Breast epithelium (tissue), 4 donors: ENCODE measurements around the gene JPH4. TPM values are rescaled to one million over a fixed set of nuclear protein-coding genes. Genes with fewer than 3 reads are reported as not detected.
A peak's percentile ranks its signal among the peaks of the same experiment; 100 is the strongest.

Experiments used
- DNase-seq, 2 donors: peaks; one replicate each; pipeline ENCODE4 v3.0.0-alpha.2; 2019; ENCODE audit warnings: low spot score in 2 of 2
- H3K27ac ChIP-seq, 2 donors: fragments of 200-600 bp; sonication (generic) in 1 of 2; one replicate each; pipeline ENCODE4 v1.5.1; 2016 to 2019; ENCODE audit warnings: mild to moderate bottlenecking in 1 of 2
- H3K27me3 ChIP-seq, 2 donors: fragments of 200-600 bp; sonication (generic) in 1 of 2; one replicate each; pipeline versions ENCODE4 v1.5.1 to v1.6.0; 2017 to 2019; ENCODE audit warnings: control low read depth in 1 of 2, mild to moderate bottlenecking in 1 of 2
- H3K36me3 ChIP-seq: fragments of 200-600 bp; one replicate; pipeline ENCODE4 v1.5.1; 2019
- H3K4me1 ChIP-seq, 2 donors: fragments of 200-600 bp; sonication (generic); one replicate each; pipeline ENCODE4 v1.5.1; 2016 to 2019; ENCODE audit warnings: control low read depth in 1 of 2
- H3K4me3 ChIP-seq, 3 donors: fragments of 200-600 bp; sonication (generic); 1 replicate in 2 of 3; 2 replicates in 1 of 3; pipeline ENCODE4 v1.5.1; 2016 to 2019; ENCODE audit warnings: mild to moderate bottlenecking in 3 of 3, moderate library complexity in 2 of 3
- H3K9me3 ChIP-seq, 2 donors: fragments of 200-600 bp; sonication (generic) in 1 of 2; one replicate each; pipeline ENCODE4 v1.5.1; 2016 to 2019; ENCODE audit warnings: control low read depth in 1 of 2
- POLR2A ChIP-seq: fragments of 450-650 bp; IDR thresholded peaks from one replicate; pipeline ENCODE4 v1.6.1; 2016; ENCODE audit warnings: antibody characterized with exemption, mild to moderate bottlenecking, moderate library complexity
- POLR2AphosphoS5 ChIP-seq, 3 donors: sonication (generic); formaldehyde crosslinking; IDR thresholded peaks; one replicate each; pipeline ENCODE4 v1.6.1; 2017; ENCODE audit warnings: antibody characterized with exemption in 3 of 3
- intact Hi-C: fragments of 100-400 bp; cut with DNase I; formaldehyde crosslinking; loops from one replicate; pipeline ENCODE4 v1.15.1; 2023; ENCODE audit warnings: low total_unique reads
- total RNA-seq, 3 donors: library from RNA; depleted of rRNA; stranded (reverse); fragments of >200 nt; gene quantifications; one replicate each; pipeline ENCODE4 v1.1.0, GENCODE V29; 2016
- TF ChIP-seq, protein P1 (sequence below), 3 donors: fragments of 450-650 bp; IDR thresholded peaks; one replicate each; pipeline ENCODE4 v1.5.1; 2016 to 2017; ENCODE audit warnings: antibody characterized with exemption in 3 of 3, mild to moderate bottlenecking in 3 of 3, moderate library complexity in 3 of 3

Gene JPH4
- total RNA-seq, 3 donors from 2014 or later = 0.66 to 0.96 (median 0.73) TPM

DNA sequence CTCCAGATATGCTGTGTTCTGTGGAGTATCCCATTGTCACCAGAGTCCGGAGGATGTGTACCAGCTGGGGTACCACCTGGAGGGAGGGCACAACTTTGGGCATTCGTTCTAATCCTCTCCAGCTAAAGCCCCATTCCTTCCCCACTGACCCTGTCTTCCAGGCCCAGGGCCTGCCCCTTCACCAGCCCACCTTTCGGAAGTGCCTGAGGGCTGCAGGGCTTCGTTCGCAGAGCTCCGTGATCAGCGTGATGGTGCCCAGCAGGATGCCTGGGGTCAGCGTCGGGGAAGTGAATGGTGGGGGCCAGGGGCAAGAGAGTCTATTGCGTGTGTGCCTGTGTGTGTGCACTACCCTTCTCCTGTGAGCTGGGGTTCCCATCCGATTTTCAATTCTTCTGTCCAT lies 13.0 kb downstream of the JPH4 start:
- no peaks in the 10 kb centered on the region for H3K36me3 ChIP-seq

DNA sequence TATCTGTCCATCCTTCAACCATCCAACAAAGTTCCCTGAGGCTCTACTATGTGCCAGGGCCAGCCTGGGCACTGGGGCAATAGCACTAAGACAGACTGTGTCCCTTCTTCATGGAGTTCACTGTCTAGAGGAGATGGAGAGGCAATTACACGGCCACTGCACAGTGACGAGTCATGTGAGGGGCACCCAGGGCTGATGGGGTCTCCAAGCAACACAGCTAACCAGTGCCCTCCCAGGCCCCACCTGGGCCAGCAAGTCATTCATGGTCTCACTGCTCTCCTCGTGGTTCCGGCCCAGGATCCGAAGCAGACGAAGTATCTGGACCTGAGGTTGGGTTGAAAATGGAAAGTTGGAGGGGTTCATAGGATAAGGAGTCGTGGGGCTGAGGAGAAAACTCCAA lies 13.7 kb downstream of the JPH4 start:
- Histone ChIP-seq H3K36me3 (no peaks in the 10 kb centered on the region), H3K9me3 (no peaks in the 10 kb centered on the region), H3K27ac (no peak overlapping the region), H3K27me3 (no peaks in the 10 kb centered on the region), H3K4me1 (peaks cover 4 to 13% of the 10 kb centered on the region in 2 donors), H3K4me3 (no peak overlapping the region)
- no peak for DNase-seq
- intact Hi-C loops = loop anchor here (5.0 kb wide), 2 partner anchors 88 to 787 kb away; no protein-coding TSS in a partner anchor
- no peak for TF ChIP-seq POLR2AphosphoS5 (IDR thresholded peaks at IDR 0.05)
- TF ChIP-seq POLR2A = no peak
- TF ChIP-seq, protein P1, sequence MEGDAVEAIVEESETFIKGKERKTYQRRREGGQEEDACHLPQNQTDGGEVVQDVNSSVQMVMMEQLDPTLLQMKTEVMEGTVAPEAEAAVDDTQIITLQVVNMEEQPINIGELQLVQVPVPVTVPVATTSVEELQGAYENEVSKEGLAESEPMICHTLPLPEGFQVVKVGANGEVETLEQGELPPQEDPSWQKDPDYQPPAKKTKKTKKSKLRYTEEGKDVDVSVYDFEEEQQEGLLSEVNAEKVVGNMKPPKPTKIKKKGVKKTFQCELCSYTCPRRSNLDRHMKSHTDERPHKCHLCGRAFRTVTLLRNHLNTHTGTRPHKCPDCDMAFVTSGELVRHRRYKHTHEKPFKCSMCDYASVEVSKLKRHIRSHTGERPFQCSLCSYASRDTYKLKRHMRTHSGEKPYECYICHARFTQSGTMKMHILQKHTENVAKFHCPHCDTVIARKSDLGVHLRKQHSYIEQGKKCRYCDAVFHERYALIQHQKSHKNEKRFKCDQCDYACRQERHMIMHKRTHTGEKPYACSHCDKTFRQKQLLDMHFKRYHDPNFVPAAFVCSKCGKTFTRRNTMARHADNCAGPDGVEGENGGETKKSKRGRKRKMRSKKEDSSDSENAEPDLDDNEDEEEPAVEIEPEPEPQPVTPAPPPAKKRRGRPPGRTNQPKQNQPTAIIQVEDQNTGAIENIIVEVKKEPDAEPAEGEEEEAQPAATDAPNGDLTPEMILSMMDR (IDR thresholded peaks at IDR 0.05) = no peak

More for the DNA sequence above, 13.0 kb downstream of the JPH4 start:
- no peak for TF ChIP-seq POLR2AphosphoS5 (IDR thresholded peaks at IDR 0.05)
- TF ChIP-seq, protein P1 (IDR thresholded peaks at IDR 0.05) = no peak
- no peak for TF ChIP-seq POLR2A
- H3K4me1 ChIP-seq = peaks cover 4 to 13% of the 10 kb centered on the region in 2 donors
- H3K27ac ChIP-seq = no peak overlapping the region
- no peaks in the 10 kb centered on the region for H3K27me3 ChIP-seq
- H3K9me3 ChIP-seq = no peaks in the 10 kb centered on the region
- intact Hi-C loops = no loop called here
- no peak for DNase-seq
- H3K4me3 ChIP-seq = no peak overlapping the region

DNA sequence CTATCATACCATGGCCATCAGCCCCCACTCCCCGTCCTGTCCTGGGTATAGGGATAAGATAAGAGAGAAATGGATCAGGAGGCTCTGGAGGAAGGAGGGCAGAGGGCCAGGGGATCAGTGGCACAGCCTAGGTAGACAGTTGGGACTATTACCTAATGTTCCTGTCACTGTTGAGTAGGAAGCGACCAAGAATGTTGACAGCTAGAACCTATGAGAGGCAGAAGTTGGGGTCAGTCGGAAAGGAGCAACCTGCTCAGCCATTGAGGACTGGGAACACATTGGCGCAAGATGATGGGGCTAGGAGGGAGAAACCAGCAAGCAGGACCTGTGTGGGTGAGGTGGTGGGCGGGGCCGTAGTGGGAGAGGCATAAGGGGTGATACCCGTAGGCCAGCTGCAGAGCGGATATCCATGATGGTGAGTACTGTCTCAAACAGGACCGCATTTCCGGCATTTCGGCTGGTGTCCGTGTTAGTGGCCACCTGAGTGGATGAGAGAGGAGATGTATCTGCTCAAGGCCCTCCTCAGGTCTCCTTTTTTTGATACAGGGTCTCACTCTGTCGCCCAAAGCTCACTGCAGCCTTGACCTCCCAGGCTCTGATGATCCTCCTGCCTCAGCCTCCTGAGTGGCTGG lies 14.3 kb downstream of the JPH4 start:
- Histone ChIP-seq H3K4me1 (peaks cover 4 to 13% of the 10 kb centered on the region in 2 donors), H3K27ac (no peak overlapping the region), H3K9me3 (no peaks in the 10 kb centered on the region), H3K4me3 (no peak overlapping the region), H3K27me3 (no peaks in the 10 kb centered on the region), H3K36me3 (no peaks in the 10 kb centered on the region)
- TF ChIP-seq POLR2A (no peak), POLR2AphosphoS5 (IDR thresholded peaks at IDR 0.05) (no peak)
- TF ChIP-seq, protein P1 (IDR thresholded peaks at IDR 0.05) = no peak
- no peak for DNase-seq
- intact Hi-C loops = loop anchor here (5.0 kb wide), 2 partner anchors 87 to 788 kb away; no protein-coding TSS in a partner anchor

DNA sequence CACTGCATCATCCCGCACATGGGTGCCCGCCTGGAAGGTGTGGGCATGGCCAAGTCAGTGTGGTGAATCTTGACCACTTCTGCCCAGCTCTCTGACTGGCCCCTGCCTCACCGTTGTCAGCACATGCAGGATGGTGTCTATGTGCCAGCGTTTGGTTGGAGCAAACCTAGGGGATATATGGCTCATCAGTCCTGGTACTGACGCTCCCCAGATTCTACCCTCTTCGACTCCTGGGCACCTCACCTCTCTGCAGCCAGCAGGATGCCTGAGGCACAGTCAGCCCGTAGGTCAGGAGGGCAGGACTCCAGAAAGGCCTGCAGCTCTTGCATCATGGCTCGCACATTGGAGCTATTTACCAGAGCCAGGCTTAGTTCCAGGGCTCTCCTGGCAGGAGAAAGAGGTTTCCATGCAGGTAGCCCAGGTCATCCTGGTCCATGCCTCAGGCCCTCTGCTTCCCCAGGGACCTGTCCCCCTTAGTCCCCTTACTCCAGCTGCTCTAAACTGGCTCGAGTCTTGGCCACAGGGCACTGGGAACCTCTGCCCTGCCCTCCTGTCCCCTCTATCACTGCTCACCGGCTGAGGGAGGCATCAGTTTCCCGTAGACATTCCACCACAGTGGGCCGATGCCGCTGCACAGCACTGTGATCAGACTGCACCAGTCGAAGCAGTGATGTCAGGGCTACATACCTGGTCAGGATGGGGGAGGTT lies 15.0 kb downstream of the JPH4 start:
- intact Hi-C loops = loop anchor here (5.0 kb wide), 2 partner anchors 86 to 789 kb away; no protein-coding TSS in a partner anchor
- no peak for DNase-seq
- no peak for TF ChIP-seq POLR2AphosphoS5 (IDR thresholded peaks at IDR 0.05)
- H3K4me1 ChIP-seq = peaks cover 4 to 8% of the 10 kb centered on the region in 2 donors
- peak overlapping the region in 1 of 2 donors; percentile 63 for H3K27ac ChIP-seq
- H3K4me3 ChIP-seq = no peak overlapping the region
- H3K36me3 ChIP-seq = no peaks in the 10 kb centered on the region
- no peaks in the 10 kb centered on the region for H3K9me3 ChIP-seq
- H3K27me3 ChIP-seq = no peaks in the 10 kb centered on the region

DNA sequence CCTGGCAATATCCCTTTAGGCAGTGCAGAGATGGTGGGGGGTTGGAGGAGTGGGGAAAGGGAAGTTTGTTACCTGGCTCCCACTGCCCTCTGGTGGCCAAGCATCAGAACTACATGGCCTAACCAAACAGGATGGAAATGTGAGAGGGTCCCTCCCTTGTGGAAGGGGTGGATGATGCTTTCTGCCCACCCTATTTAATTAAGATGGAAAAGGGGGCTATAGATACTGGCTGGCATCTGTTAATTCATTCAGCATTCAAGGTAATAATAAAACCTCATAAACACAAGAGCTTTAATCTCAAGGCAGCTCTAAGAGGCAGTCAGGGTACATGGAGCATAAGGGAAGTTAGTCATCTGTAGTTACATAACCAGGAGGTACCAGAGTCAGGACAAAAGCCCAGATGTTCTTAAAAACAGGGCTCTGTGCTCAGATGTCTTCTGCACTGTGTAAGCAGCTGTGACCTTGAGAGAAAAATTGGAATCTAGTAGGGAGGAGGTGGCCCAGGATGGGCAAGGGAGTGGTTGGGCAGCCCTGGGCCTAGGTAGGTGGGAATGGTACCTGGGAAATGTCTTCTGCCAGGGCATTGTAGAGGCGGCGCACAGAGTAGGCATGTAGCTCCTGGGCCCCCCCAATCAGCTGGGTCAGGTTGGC lies 15.6 kb downstream of the JPH4 start:
- no peak overlapping the region for H3K4me3 ChIP-seq
- peak overlapping the region; percentile 63 to 76 for H3K27ac ChIP-seq
- DNase-seq = no peak
- intact Hi-C loops = loop anchor here (5.0 kb wide), 2 partner anchors 86 to 789 kb away; no protein-coding TSS in a partner anchor
- no peaks in the 10 kb centered on the region for H3K36me3 ChIP-seq
- H3K9me3 ChIP-seq = no peaks in the 10 kb centered on the region
- H3K4me1 ChIP-seq = peaks cover 1 to 4% of the 10 kb centered on the region in 2 donors
- TF ChIP-seq POLR2AphosphoS5 (IDR thresholded peaks at IDR 0.05) (no peak), POLR2A (no peak)
- TF ChIP-seq, protein P1 (IDR thresholded peaks at IDR 0.05) = peak; percentile 82 to 90 (median 86)
- no peaks in the 10 kb centered on the region for H3K27me3 ChIP-seq
